Glutamatergic neuron (in vitro differentiated cells): ENCODE data around the gene CDKN1C. TPM values are rescaled to one million over a fixed set of nuclear protein-coding genes. Genes with fewer than 3 reads are reported as not detected.
A peak's percentile ranks its signal among the peaks of the same experiment; 100 is the strongest.

ENCODE experiments used
- DNase-seq: peaks from one replicate; pipeline ENCODE4 v3.0.0; 2022
- H3K27ac Mint-ChIP-seq: one replicate; pipeline ENCODE4 v1.8.0; 2020; ENCODE audit warnings: mild to moderate bottlenecking, mixed read lengths, inconsistent platforms; ENCODE audit not compliant: unreplicated experiment
- H3K27me3 Mint-ChIP-seq: one replicate; pipeline ENCODE4 v1.8.0; 2020; ENCODE audit warnings: mild to moderate bottlenecking, moderate library complexity, mixed read lengths, inconsistent platforms; ENCODE audit not compliant: unreplicated experiment
- H3K36me3 Mint-ChIP-seq: one replicate; pipeline ENCODE4 v1.8.0; 2020; ENCODE audit warnings: mild to moderate bottlenecking, mixed read lengths, inconsistent platforms; ENCODE audit not compliant: unreplicated experiment
- H3K4me1 Mint-ChIP-seq: one replicate; pipeline ENCODE4 v1.8.0; 2020; ENCODE audit warnings: mild to moderate bottlenecking, low read depth, mixed read lengths, inconsistent platforms; ENCODE audit not compliant: unreplicated experiment
- H3K4me3 Mint-ChIP-seq: one replicate; pipeline ENCODE4 v1.8.0; 2020; ENCODE audit warnings: mild to moderate bottlenecking, mixed read lengths, inconsistent platforms; ENCODE audit not compliant: unreplicated experiment
- H3K9me3 Mint-ChIP-seq: one replicate; pipeline ENCODE4 v1.8.0; 2020; ENCODE audit warnings: mild to moderate bottlenecking, moderate library complexity, mixed read lengths, inconsistent platforms; ENCODE audit not compliant: unreplicated experiment
- CTCF ChIP-seq: fragments of 200-600 bp; sonication (generic); IDR thresholded peaks from one replicate; pipeline ENCODE4 v1.5.0; 2021; ENCODE audit not compliant: partially characterized antibody, unreplicated experiment
- total RNA-seq: library from RNA; stranded (reverse); fragmentation: NEBNext Ultra II Directional; extraction: Animal tissue kit (Norgen Biotek cat#: 25700); gene quantifications from one replicate; pipeline ENCODE4 v1.2.1, GENCODE V29; 2021; ENCODE audit not compliant: unreplicated experiment

Gene CDKN1C
- total RNA-seq, 1 donor from 2014 or later, result 391 TPM

DNA sequence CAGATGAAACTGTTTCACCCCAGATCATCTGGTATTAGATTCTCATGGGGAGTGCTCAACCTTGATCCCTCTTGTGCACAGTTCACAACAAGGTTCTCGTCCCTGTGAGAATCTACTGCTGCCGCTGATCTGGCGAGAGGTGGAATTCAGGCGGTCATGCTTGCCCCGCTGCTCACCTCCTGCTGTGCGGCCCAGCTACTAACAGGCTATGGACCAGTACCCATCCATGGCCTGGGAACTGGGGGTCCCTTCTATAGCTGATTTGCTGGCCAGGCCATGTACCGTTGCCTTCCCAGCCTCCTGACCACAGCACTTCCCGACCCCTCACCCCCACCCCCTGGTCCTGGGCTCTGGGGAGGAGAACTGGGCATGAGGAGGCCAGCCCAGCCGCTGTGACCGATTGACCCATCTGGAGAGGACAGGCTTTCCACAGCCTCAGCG lies 41.1 kb upstream of the CDKN1C start:
- H3K4me3 Mint-ChIP-seq, result no peak overlapping the region
- peaks cover 11% of the 10 kb centered on the region for H3K27me3 Mint-ChIP-seq
- DNase-seq, result peak; percentile 11
- peaks cover 3% of the 10 kb centered on the region for H3K4me1 Mint-ChIP-seq
- H3K36me3 Mint-ChIP-seq, result no peaks in the 10 kb centered on the region
- H3K27ac Mint-ChIP-seq, result no peak overlapping the region
- TF ChIP-seq CTCF, result no peak
- H3K9me3 Mint-ChIP-seq, result peaks cover 2% of the 10 kb centered on the region

DNA sequence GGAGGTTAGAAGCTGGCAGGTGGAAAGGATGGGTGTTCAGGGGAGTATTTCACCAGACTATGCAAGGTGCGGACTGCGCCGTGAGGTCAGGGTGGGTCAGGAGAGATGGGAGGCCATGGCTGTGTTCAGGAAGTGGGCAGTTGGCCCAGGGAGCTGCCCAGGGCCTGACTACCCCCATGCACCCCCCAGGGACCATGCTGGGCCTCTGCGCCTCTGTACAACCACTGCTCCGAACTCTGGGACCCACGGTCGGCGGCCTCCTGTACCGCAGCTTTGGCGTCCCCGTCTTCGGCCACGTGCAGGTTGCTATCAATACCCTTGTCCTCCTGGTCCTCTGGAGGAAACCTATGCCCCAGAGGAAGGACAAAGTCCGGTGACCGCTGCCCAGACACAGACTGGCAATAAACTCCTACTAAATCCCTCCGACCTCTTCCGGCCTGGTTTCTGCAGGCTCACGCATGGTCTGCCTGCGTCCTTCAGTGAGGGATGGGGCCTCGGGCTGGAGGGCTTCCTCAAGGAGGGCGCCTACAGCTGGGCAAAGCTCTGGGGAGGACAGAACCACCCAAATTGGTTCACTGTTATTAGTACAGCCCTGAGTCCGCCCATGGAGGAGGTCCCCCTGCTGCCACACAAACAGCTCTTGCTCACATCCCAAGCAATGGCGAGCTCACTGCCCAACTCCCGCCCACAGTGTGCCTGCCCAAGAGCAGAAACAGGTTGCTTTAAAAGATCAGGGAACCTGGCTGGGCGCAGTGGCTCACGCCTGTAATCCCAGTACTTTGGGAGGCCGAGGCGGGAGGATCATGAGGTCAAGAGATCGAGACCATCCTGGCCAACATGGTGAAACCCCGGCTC lies 39.5 kb upstream of the CDKN1C start:
- no peak overlapping the region for H3K27ac Mint-ChIP-seq

GRCh38 chr11:2924381-2924780 lies 38.8 kb upstream of the CDKN1C start:
- TF ChIP-seq CTCF, result no peak
- Mint-ChIP-seq H3K27ac (no peak overlapping the region), H3K9me3 (peaks cover 2% of the 10 kb centered on the region), H3K4me1 (peaks cover 3% of the 10 kb centered on the region), H3K36me3 (no peaks in the 10 kb centered on the region), H3K4me3 (no peak overlapping the region), H3K27me3 (peaks cover 5% of the 10 kb centered on the region)
- no peak for DNase-seq

More for the DNA sequence above, 39.5 kb upstream of the CDKN1C start:
- no peak for DNase-seq
- Mint-ChIP-seq H3K9me3 (peaks cover 2% of the 10 kb centered on the region), H3K4me3 (no peak overlapping the region), H3K27me3 (peaks cover 8% of the 10 kb centered on the region), H3K4me1 (peaks cover 3% of the 10 kb centered on the region), H3K36me3 (no peaks in the 10 kb centered on the region)
- TF ChIP-seq CTCF, result no peak

DNA sequence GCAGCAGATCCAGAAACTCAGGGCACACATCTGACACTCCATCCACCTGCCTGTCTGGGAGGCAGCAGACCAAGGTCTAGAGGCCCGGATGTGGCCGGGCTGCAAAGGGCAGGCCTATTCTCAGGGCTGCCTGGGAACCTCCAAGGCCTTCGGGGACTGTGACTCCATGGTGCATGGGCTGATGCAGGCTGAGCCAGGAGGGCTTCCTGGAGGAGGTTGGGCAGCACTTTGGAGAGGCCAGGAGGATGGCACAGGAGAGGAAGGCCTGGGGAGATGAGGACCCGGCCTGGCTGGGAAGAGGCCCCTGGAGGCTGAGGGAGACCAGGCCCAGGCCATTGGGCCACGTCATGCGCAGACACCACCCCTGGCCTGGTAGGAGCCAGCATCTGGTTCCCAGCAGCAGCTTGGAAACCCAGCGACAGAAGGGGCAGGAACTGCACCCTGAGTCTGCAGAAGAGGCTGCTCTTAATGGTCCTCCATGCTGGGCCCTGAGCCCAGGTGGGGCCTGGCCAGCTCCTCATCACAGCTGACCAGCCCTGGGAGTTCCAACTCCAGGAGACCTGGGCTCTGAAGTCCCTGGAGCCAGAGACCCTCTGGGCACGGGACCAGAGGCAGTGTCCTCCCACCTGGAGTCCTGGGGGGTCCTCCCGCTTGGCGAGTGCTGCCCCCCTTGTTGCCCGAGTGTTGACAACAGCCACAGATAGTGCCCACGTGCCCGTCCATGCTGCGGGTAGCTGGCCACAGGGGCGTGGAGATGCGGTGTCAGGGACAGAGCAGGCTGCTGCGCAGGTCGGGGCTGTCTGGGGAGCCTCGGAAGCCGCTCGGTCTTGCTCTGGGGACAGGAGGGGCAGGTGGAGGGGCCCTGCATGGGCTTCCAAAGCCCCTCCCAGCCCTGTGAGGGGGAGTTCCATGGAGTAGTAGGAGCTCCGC lies 38.1 kb upstream of the CDKN1C start:
- Mint-ChIP-seq H3K9me3 (peaks cover 2% of the 10 kb centered on the region), H3K4me1 (peaks cover 3% of the 10 kb centered on the region), H3K27ac (no peak overlapping the region), H3K4me3 (no peak overlapping the region), H3K36me3 (no peaks in the 10 kb centered on the region), H3K27me3 (peaks cover 5% of the 10 kb centered on the region)
- TF ChIP-seq CTCF, result no peak
- DNase-seq, result no peak
